NOMO-1 treated with DMSO at 0.1 percent for 48 hours (cell line): Measurements from ENCODE around the gene GC.
"Not testable (repeated sequence)": the region's sequence is repeated elsewhere in the genome, so short reads cannot be mapped to it uniquely, and the experiment has no call there.

Experiments used
- DNase-seq: peaks from one replicate; lab custom pipeline; 2025; ENCODE audit not compliant: unreplicated experiment; lab: John Stamatoyannopoulos, UW

The GC gene

GRCh38 chr4:71768123-71768522 lies 15.8 kb downstream of the GC start:
- DNase-seq, result no peak

GRCh38 chr4:71765821-71766383 lies 18.0 kb downstream of the GC start:
- no peak for DNase-seq

- no peak for DNase-seq
Measured at GRCh38 chr4:71765350-71765749, 18.5 kb downstream of the GC start.

- DNase-seq, result no peak
Measured at GRCh38 chr4:71752383-71753042, 31.4 kb downstream of the GC start.

GRCh38 chr4:71749008-71749594 lies 34.8 kb downstream of the GC start:
- no peak for DNase-seq

- DNase-seq, result no peak
Measured at GRCh38 chr4:71746379-71746778, 37.5 kb downstream of the GC start.

- not testable (repeated sequence) for DNase-seq
Measured at GRCh38 chr4:71738782-71739181, 45.1 kb downstream of the GC start.

- DNase-seq, result peak; percentile 4
Measured at GRCh38 chr4:71732706-71733105, 51.2 kb downstream of the GC start.

GRCh38 chr4:71732066-71732465 lies 51.8 kb downstream of the GC start:
- no peak for DNase-seq

- no peak for DNase-seq
Measured at GRCh38 chr4:71729856-71730255, 54.0 kb downstream of the GC start.

- DNase-seq, result no peak
Measured at GRCh38 chr4:71713611-71714203, 70.2 kb downstream of the GC start.

GRCh38 chr4:71711985-71712348 lies 71.9 kb downstream of the GC start:
- no peak for DNase-seq

- no peak for DNase-seq
Measured at GRCh38 chr4:71711044-71711984, 72.6 kb downstream of the GC start.

- no peak for DNase-seq
Measured at GRCh38 chr4:71709961-71710360, 73.9 kb downstream of the GC start.

GRCh38 chr4:71698141-71698540 lies 85.7 kb downstream of the GC start:
- DNase-seq, result no peak

- DNase-seq, result no peak
Measured at GRCh38 chr4:71697031-71697430, 86.8 kb downstream of the GC start.

GRCh38 chr4:71694961-71695360 lies 88.9 kb downstream of the GC start:
- DNase-seq, result no peak

- DNase-seq, result no peak
Measured at GRCh38 chr4:71692963-71693362, 90.9 kb downstream of the GC start.

GRCh38 chr4:71692198-71692597 lies 91.7 kb downstream of the GC start:
- no peak for DNase-seq
